ENCODE data around the gene HPN.

The HPN gene

DNA sequence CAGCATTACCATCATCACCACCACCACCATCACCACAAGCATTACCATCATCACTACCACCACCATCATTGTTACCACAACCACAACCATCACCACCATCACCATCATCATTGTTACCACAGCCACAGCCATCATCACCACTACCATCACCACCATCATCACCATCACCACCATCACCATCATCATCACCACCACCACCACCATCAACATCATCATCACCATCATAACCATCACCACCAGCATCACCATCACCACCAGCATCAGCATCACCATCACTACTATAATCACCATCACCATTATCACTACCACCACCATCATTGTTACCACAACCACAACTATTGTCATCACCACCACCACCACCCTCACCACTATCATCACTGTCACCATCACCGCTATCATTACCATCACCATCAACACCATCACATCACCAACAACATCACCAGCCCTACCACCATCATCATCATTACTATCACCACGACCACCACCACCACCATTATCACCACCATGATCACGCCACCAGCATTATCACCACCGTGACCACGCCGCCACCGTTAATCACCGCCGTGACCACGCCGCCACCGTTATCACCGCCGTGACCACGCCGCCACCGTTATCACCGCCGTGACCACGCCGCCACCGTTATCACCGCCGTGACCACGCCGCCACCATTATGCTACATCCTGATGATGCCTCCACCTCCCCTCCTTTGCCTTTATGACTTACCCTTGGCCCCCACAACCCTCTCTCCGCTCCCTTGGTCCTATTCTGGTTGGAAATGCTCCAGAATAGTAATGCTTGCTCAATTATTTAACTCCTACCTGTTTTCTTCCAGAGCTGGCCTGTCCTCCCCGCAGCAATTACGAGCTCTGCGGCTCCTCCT, 64.1 kb downstream of the HPN start:
- TF ChIP-seq, protein P1, sequence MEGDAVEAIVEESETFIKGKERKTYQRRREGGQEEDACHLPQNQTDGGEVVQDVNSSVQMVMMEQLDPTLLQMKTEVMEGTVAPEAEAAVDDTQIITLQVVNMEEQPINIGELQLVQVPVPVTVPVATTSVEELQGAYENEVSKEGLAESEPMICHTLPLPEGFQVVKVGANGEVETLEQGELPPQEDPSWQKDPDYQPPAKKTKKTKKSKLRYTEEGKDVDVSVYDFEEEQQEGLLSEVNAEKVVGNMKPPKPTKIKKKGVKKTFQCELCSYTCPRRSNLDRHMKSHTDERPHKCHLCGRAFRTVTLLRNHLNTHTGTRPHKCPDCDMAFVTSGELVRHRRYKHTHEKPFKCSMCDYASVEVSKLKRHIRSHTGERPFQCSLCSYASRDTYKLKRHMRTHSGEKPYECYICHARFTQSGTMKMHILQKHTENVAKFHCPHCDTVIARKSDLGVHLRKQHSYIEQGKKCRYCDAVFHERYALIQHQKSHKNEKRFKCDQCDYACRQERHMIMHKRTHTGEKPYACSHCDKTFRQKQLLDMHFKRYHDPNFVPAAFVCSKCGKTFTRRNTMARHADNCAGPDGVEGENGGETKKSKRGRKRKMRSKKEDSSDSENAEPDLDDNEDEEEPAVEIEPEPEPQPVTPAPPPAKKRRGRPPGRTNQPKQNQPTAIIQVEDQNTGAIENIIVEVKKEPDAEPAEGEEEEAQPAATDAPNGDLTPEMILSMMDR (IDR thresholded peaks at IDR 0.05; ENCODE audit: low read depth, low read length) = no peak
- H3K4me3 ChIP-seq (ENCODE audit: low read depth, low read length) = no peak overlapping the region
- DNase-seq (ENCODE audit: low read depth, low spot score) = no peak
- in situ Hi-C loops (cut with HindIII; ENCODE audit: low sequenced_read_pairs) = no loop called here

DNA sequence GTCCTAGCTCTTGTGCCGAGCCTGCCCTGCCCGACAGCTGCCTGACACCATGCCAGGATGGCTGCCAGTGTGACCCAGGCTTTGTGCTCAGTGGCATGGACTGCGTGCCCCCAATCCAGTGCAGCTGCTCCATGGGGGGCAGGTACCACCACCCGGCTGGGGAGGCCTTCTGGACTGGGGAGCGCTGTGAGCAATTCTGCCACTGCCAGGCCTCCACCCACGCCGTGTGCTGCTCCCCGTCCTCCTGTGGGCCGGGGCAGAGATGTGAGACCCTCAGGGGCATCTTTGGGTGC, 64.7 kb downstream of the HPN start:
- TF ChIP-seq, protein P1 (IDR thresholded peaks at IDR 0.05; ENCODE audit: low read depth, low read length) = no peak
- DNase-seq (ENCODE audit: low read depth, low spot score) = no peak
- H3K4me3 ChIP-seq (ENCODE audit: low read depth, low read length) = no peak overlapping the region
- in situ Hi-C loops (cut with HindIII; ENCODE audit: low sequenced_read_pairs) = no loop called here

DNA sequence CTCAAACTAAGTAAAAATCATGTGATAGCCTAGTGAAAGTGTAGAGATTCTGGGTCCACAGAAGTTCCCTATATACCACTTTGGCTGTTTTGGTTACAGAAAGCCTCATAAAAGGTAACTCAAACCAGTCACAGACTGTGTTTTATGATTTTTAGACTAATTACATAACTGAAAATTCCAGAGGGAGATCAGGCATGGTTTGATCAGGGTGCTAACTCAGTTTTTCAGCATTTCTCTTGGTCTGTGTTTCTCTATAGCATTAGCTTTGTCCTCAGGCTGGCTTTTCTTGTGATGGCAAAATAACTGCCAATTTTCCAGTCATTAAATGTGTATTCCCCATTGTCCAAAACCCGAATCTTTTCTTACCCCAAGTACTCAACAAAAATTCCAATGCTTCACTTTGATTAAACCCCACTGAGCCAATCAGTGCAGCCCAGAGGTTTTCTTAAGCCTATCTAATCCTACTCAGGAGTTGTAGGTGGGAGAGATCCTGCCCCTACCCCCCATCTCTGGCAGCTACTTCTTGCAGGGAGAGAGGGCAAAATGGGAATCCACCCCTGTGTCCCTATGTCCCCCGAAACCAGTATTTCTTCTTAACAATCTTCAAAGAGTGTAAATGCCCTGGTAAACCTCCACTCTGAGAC, 65.5 kb downstream of the HPN start:
- in situ Hi-C loops (cut with HindIII; ENCODE audit: low sequenced_read_pairs) = no loop called here
- no peak overlapping the region for H3K4me3 ChIP-seq (ENCODE audit: low read depth, low read length)
- TF ChIP-seq, protein P1 (IDR thresholded peaks at IDR 0.05; ENCODE audit: low read depth, low read length) = no peak
- no peak for DNase-seq (ENCODE audit: low read depth, low spot score)

DNA sequence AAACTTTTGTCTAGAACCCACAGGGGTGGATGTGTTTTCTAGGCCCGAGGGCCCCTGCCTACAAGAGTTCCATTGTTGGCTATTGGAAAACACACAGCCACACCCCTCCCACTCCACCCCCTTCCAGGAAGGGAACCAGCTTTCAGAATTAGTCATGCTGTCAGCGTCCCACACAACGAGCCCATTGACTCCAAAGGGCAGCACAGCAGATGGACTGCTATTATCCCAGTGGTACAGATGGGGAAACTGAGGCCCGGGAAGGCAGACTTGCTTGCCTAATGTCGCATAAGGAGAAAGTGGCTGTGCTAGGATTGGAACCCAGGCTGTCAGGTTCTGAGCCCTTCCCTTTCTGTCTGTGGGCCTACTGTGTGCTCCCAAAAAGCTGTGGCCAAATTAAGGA, 66.0 kb downstream of the HPN start:
- TF ChIP-seq, protein P1 (IDR thresholded peaks at IDR 0.05; ENCODE audit: low read depth, low read length) = no peak
- no peak for DNase-seq (ENCODE audit: low read depth, low spot score)
- no peak overlapping the region for H3K4me3 ChIP-seq (ENCODE audit: low read depth, low read length)
- in situ Hi-C loops (cut with HindIII; ENCODE audit: low sequenced_read_pairs) = no loop called here

DNA sequence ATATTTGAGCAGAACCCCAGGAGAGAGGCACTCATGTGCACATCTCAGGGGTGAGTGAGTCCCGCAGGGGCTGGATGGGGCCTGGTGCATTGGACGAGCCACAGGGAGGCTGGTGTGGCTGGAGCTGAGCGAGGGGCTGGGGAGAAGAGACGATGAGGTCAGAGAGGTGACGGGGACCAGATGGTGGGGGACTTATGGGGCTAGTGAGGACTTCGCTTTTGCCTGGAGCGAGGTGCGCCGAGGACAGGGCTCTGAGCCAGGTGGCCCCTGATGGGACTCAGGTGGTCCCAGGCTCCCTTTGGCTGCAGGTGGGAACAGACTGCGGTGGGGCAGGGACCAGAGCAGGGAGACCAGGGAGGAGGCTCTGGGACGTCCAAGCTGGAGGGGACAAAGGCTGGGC, 67.2 kb downstream of the HPN start:
- TF ChIP-seq, protein P1 (IDR thresholded peaks at IDR 0.05; ENCODE audit: low read depth, low read length) = no peak
- no peak overlapping the region for H3K4me3 ChIP-seq (ENCODE audit: low read depth, low read length)
- in situ Hi-C loops (cut with HindIII; ENCODE audit: low sequenced_read_pairs) = no loop called here
- DNase-seq (ENCODE audit: low read depth, low spot score) = no peak

DNA sequence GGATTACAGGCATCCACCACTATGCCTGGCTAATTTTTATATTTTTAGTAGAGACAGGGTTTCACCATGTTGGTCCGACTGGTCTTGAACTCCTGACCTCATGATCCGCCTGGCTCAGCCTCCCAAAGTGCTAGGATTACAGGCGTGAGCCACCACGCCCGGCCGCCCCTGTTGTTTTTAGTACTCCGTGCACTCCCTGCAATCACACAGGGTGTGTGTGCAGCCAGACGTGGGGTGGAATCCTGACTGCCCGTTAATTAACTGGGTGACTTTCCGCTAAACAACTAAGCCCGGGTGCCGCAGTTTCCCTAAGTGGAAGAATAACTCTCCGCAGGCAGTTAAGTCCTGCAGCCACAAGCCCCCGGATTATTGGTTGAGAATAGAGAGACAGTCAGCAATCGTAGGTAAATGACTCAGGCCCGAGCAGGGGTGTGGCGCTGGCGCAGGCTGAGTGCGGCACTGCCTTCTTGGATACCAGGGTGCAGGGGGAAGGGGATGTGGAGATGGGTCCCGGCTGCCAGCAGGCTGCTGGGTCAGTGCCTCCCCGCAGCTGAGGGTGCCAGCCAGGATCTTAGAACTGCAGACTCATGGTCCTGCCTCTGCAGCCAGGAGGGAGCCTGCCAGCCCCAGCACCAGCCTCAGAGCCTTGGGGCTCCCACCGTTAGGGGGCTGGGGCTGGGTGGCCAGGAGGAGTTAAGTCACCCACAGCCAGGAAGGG, 68.0 kb downstream of the HPN start:
- no peak overlapping the region for H3K4me3 ChIP-seq (ENCODE audit: low read depth, low read length)
- TF ChIP-seq, protein P1 (IDR thresholded peaks at IDR 0.05; ENCODE audit: low read depth, low read length) = no peak
- no peak for DNase-seq (ENCODE audit: low read depth, low spot score)
- in situ Hi-C loops (cut with HindIII; ENCODE audit: low sequenced_read_pairs) = no loop called here
